ENCODE results near the gene ACVR1.

The ACVR1 gene

GRCh38 chr2:157741819-157742484 lies 134.2 kb downstream of the ACVR1 start:
- H3K4me1 ChIP-seq (ENCODE audit: control insufficient read depth, insufficient read depth, low read length) = no peaks in the 10 kb centered on the region

GRCh38 chr2:157737656-157738055 lies 138.5 kb downstream of the ACVR1 start:
- H3K9me3 ChIP-seq (ENCODE audit: control insufficient read depth, low read length) = no peaks in the 10 kb centered on the region
- WGBS, 2 experiments = 93 to 95% methylated on average over 2 of the region's 2 CpGs
- H3K27ac ChIP-seq (ENCODE audit: insufficient read depth, low read depth, low read length, poor library complexity, severe bottlenecking) = no peak overlapping the region

More at GRCh38 chr2:157741819-157742484, 134.2 kb downstream of the ACVR1 start:
- Histone ChIP-seq H3K4me3 (ENCODE audit: insufficient read depth, low read depth, low read length) (no peak overlapping the region), H3K36me3 (ENCODE audit: control insufficient read depth, insufficient read depth, low read length) (no peaks in the 10 kb centered on the region), H3K27me3 (ENCODE audit: control insufficient read depth, insufficient read depth, low read length, poor library complexity, severe bottlenecking) (no peaks in the 10 kb centered on the region), H3K27ac (ENCODE audit: insufficient read depth, low read depth, low read length, poor library complexity, severe bottlenecking) (no peak overlapping the region), H3K9me3 (ENCODE audit: control insufficient read depth, low read length) (no peaks in the 10 kb centered on the region)
- 90 to 92% methylated on average over 10 to 14 of the region's 14 CpGs for WGBS, 2 experiments

GRCh38 chr2:157735532-157735931 lies 140.6 kb downstream of the ACVR1 start:
- Histone ChIP-seq H3K9me3 (ENCODE audit: control insufficient read depth, low read length) (no peaks in the 10 kb centered on the region), H3K27me3 (ENCODE audit: control insufficient read depth, insufficient read depth, low read length, poor library complexity, severe bottlenecking) (no peaks in the 10 kb centered on the region), H3K4me3 (ENCODE audit: insufficient read depth, low read depth, low read length) (no peak overlapping the region), H3K36me3 (ENCODE audit: control insufficient read depth, insufficient read depth, low read length) (no peaks in the 10 kb centered on the region), H3K4me1 (ENCODE audit: control insufficient read depth, insufficient read depth, low read length) (no peaks in the 10 kb centered on the region), H3K27ac (ENCODE audit: insufficient read depth, low read depth, low read length, poor library complexity, severe bottlenecking) (no peak overlapping the region)
- WGBS, 2 experiments = 100% methylated on average over 1 of the region's 1 CpG

More at GRCh38 chr2:157737656-157738055, 138.5 kb downstream of the ACVR1 start:
- H3K4me3 ChIP-seq (ENCODE audit: insufficient read depth, low read depth, low read length) = no peak overlapping the region
- H3K27me3 ChIP-seq (ENCODE audit: control insufficient read depth, insufficient read depth, low read length, poor library complexity, severe bottlenecking) = no peaks in the 10 kb centered on the region
- no peaks in the 10 kb centered on the region for H3K36me3 ChIP-seq (ENCODE audit: control insufficient read depth, insufficient read depth, low read length)
- no peaks in the 10 kb centered on the region for H3K4me1 ChIP-seq (ENCODE audit: control insufficient read depth, insufficient read depth, low read length)

GRCh38 chr2:157733263-157733662 lies 142.9 kb downstream of the ACVR1 start:
- no peak overlapping the region for H3K27ac ChIP-seq (ENCODE audit: insufficient read depth, low read depth, low read length, poor library complexity, severe bottlenecking)
- no peaks in the 10 kb centered on the region for H3K27me3 ChIP-seq (ENCODE audit: control insufficient read depth, insufficient read depth, low read length, poor library complexity, severe bottlenecking)
- no peaks in the 10 kb centered on the region for H3K4me1 ChIP-seq (ENCODE audit: control insufficient read depth, insufficient read depth, low read length)
- 90 to 100% methylated on average over 1 to 2 of the region's 2 CpGs for WGBS, 2 experiments
- no peaks in the 10 kb centered on the region for H3K9me3 ChIP-seq (ENCODE audit: control insufficient read depth, low read length)
- H3K36me3 ChIP-seq (ENCODE audit: control insufficient read depth, insufficient read depth, low read length) = no peaks in the 10 kb centered on the region
- no peak overlapping the region for H3K4me3 ChIP-seq (ENCODE audit: insufficient read depth, low read depth, low read length)

- WGBS, 2 experiments = 95 to 98% methylated on average over 3 of the region's 3 CpGs
- H3K4me1 ChIP-seq (ENCODE audit: control insufficient read depth, insufficient read depth, low read length) = no peaks in the 10 kb centered on the region
- no peak overlapping the region for H3K27ac ChIP-seq (ENCODE audit: insufficient read depth, low read depth, low read length, poor library complexity, severe bottlenecking)
- no peaks in the 10 kb centered on the region for H3K9me3 ChIP-seq (ENCODE audit: control insufficient read depth, low read length)
- H3K27me3 ChIP-seq (ENCODE audit: control insufficient read depth, insufficient read depth, low read length, poor library complexity, severe bottlenecking) = no peaks in the 10 kb centered on the region
- no peaks in the 10 kb centered on the region for H3K36me3 ChIP-seq (ENCODE audit: control insufficient read depth, insufficient read depth, low read length)
- H3K4me3 ChIP-seq (ENCODE audit: insufficient read depth, low read depth, low read length) = no peak overlapping the region
Measured at GRCh38 chr2:157732596-157732995, 143.5 kb downstream of the ACVR1 start.

- H3K27me3 ChIP-seq (ENCODE audit: control insufficient read depth, insufficient read depth, low read length, poor library complexity, severe bottlenecking) = no peaks in the 10 kb centered on the region
- H3K36me3 ChIP-seq (ENCODE audit: control insufficient read depth, insufficient read depth, low read length) = no peaks in the 10 kb centered on the region
- 90% methylated on average over 1 of the region's 1 CpG; no CpG with 5 or more reads in 1 of the 2 experiments for WGBS, 2 experiments
- H3K4me3 ChIP-seq (ENCODE audit: insufficient read depth, low read depth, low read length) = no peak overlapping the region
- H3K4me1 ChIP-seq (ENCODE audit: control insufficient read depth, insufficient read depth, low read length) = no peaks in the 10 kb centered on the region
- H3K27ac ChIP-seq (ENCODE audit: insufficient read depth, low read depth, low read length, poor library complexity, severe bottlenecking) = no peak overlapping the region
- H3K9me3 ChIP-seq (ENCODE audit: control insufficient read depth, low read length) = peaks cover 4% of the 10 kb centered on the region
Measured at GRCh38 chr2:157727693-157728092, 148.4 kb downstream of the ACVR1 start.

- Histone ChIP-seq H3K36me3 (ENCODE audit: control insufficient read depth, insufficient read depth, low read length) (no peaks in the 10 kb centered on the region), H3K9me3 (ENCODE audit: control insufficient read depth, low read length) (peaks cover 4% of the 10 kb centered on the region), H3K4me1 (ENCODE audit: control insufficient read depth, insufficient read depth, low read length) (no peaks in the 10 kb centered on the region), H3K27ac (ENCODE audit: insufficient read depth, low read depth, low read length, poor library complexity, severe bottlenecking) (no peak overlapping the region), H3K4me3 (ENCODE audit: insufficient read depth, low read depth, low read length) (no peak overlapping the region), H3K27me3 (ENCODE audit: control insufficient read depth, insufficient read depth, low read length, poor library complexity, severe bottlenecking) (no peaks in the 10 kb centered on the region)
- 91% methylated on average over 1 of the region's 1 CpG; no CpG with 5 or more reads in 1 of the 2 experiments for whole genome bisulfite sequencing, 2 experiments
Measured at GRCh38 chr2:157726946-157727345, 149.2 kb downstream of the ACVR1 start.

GRCh38 chr2:157725846-157726245 lies 150.3 kb downstream of the ACVR1 start:
- Histone ChIP-seq H3K9me3 (ENCODE audit: control insufficient read depth, low read length) (peaks cover 4% of the 10 kb centered on the region), H3K4me1 (ENCODE audit: control insufficient read depth, insufficient read depth, low read length) (no peaks in the 10 kb centered on the region), H3K4me3 (ENCODE audit: insufficient read depth, low read depth, low read length) (no peak overlapping the region), H3K27me3 (ENCODE audit: control insufficient read depth, insufficient read depth, low read length, poor library complexity, severe bottlenecking) (no peaks in the 10 kb centered on the region), H3K27ac (ENCODE audit: insufficient read depth, low read depth, low read length, poor library complexity, severe bottlenecking) (no peak overlapping the region), H3K36me3 (ENCODE audit: control insufficient read depth, insufficient read depth, low read length) (no peaks in the 10 kb centered on the region)
- WGBS, 2 experiments = 90 to 93% methylated on average over 1 of the region's 1 CpG

GRCh38 chr2:157722580-157723234 lies 153.4 kb downstream of the ACVR1 start:
- no peaks in the 10 kb centered on the region for H3K27me3 ChIP-seq (ENCODE audit: control insufficient read depth, insufficient read depth, low read length, poor library complexity, severe bottlenecking)
- peaks cover 4% of the 10 kb centered on the region for H3K9me3 ChIP-seq (ENCODE audit: control insufficient read depth, low read length)
- no peaks in the 10 kb centered on the region for H3K36me3 ChIP-seq (ENCODE audit: control insufficient read depth, insufficient read depth, low read length)
- H3K27ac ChIP-seq (ENCODE audit: insufficient read depth, low read depth, low read length, poor library complexity, severe bottlenecking) = no peak overlapping the region
- 91 to 95% methylated on average over 2 to 3 of the region's 3 CpGs for WGBS, 2 experiments
- no peaks in the 10 kb centered on the region for H3K4me1 ChIP-seq (ENCODE audit: control insufficient read depth, insufficient read depth, low read length)
- H3K4me3 ChIP-seq (ENCODE audit: insufficient read depth, low read depth, low read length) = no peak overlapping the region

GRCh38 chr2:157720504-157720903 lies 155.6 kb downstream of the ACVR1 start:
- no peaks in the 10 kb centered on the region for H3K4me1 ChIP-seq (ENCODE audit: control insufficient read depth, insufficient read depth, low read length)
- H3K4me3 ChIP-seq (ENCODE audit: insufficient read depth, low read depth, low read length) = no peak overlapping the region
- H3K27me3 ChIP-seq (ENCODE audit: control insufficient read depth, insufficient read depth, low read length, poor library complexity, severe bottlenecking) = no peaks in the 10 kb centered on the region
- WGBS, 2 experiments = 88 to 90% methylated on average over 1 to 2 of the region's 2 CpGs
- H3K36me3 ChIP-seq (ENCODE audit: control insufficient read depth, insufficient read depth, low read length) = no peaks in the 10 kb centered on the region
- peaks cover 4% of the 10 kb centered on the region for H3K9me3 ChIP-seq (ENCODE audit: control insufficient read depth, low read length)
- H3K27ac ChIP-seq (ENCODE audit: insufficient read depth, low read depth, low read length, poor library complexity, severe bottlenecking) = no peak overlapping the region
